ENCODE data around the gene MAP1B. TPM values are rescaled to one million over a fixed set of nuclear protein-coding genes. Genes with fewer than 3 reads are reported as not detected.

The MAP1B gene
- total and polyA plus RNA-seq, 10 of the 15 experiments (the other 5 are each of a cell fraction or from before 2014, with no cell fraction given) = 0.02 to 0.81 (median 0.06) TPM; not detected in 1

DNA sequence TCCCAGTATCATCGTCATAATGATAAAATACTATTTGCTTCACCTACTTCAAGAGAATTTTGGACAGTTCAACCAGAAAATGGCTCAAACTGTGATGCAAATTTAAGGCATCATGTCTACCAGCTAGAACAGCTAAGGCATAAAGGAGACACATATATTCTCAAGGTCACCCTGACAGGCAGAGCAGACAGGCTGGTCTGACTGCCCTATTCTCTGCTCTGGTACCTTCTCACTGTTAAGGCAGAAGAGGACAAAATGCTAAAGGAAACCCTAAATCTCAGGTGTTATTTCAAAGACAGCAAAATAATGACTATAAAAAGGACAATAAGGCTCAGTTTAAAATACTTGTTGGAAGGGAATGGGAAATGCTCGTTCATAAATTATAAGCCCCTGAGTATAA, 125.6 kb downstream of the MAP1B start (continued):
- TF ChIP-seq SMC3 (IDR thresholded peaks at IDR 0.05; ENCODE audit: borderline replicate concordance, low read length) (no peak), TCF3 (IDR thresholded peaks at IDR 0.05; ENCODE audit: borderline replicate concordance, insufficient read depth, low read depth, low read length) (no peak), FOXK2 (IDR thresholded peaks at IDR 0.05) (no peak)

- peaks cover 32% of the 10 kb centered on the region for H3K4me1 ChIP-seq (ENCODE audit: control insufficient read depth, insufficient read depth, low read length)
- H3K36me3 ChIP-seq (ENCODE audit: control insufficient read depth in 2 of 2, insufficient read depth in 2 of 2, low read length in 1 of 2) = peaks cover 9 to 38% of the 10 kb centered on the region in 2 experiments
- no peak overlapping the region for H2AFZ ChIP-seq (ENCODE audit: control insufficient read depth, low read depth, low read length)
- WGBS (ENCODE audit: insufficient coverage, insufficient replicate concordance, low lambda C conversion rate, missing lambda C conversion rate) = 50% methylated on average over 1 of the region's 1 CpG
- no peak overlapping the region; the same call in 1 of the 2 replicates for H3K27ac ChIP-seq (ENCODE audit: control insufficient read depth, insufficient read depth)
- ChIA-PET SMC1A (ENCODE audit: uncharacterized antibody, unreplicated experiment) (interaction anchor here (0.5 to 2.3 kb wide), 12 partner anchors 9 to 1681 kb away, joined by 3 to 13 read pairs (median 4); no protein-coding TSS in a partner anchor), RAD21 (ENCODE audit: unreplicated experiment) (interaction anchor here (0.8 to 5.0 kb wide), 8 partner anchors 12 to 75 kb away, joined by 3 to 31 read pairs (median 6); no protein-coding TSS in a partner anchor), CTCF (interaction anchor here (0.7 to 3.0 kb wide), 9 partner anchors 8 to 72 kb away, joined by 3 to 19 read pairs (median 4); no protein-coding TSS in a partner anchor), POLR2A (interaction anchor here (0.6 to 1.6 kb wide), 6 partner anchors 63 to 72 kb away, joined by 3 to 10 read pairs (median 3); no protein-coding TSS in a partner anchor)
- in situ Hi-C loops (cut with MboI) (no loop called here), intact Hi-C loops (cut with micrococcal nuclease; ENCODE audit: unreplicated experiment) (loop anchor here (5.0 kb wide), 1 partner anchor 73 kb away; no protein-coding TSS in a partner anchor)
- H4K20me1 ChIP-seq (ENCODE audit: control insufficient read depth, insufficient read depth) = no peaks in the 10 kb centered on the region
- no peaks in the 10 kb centered on the region for H3K9me3 ChIP-seq (replicated peaks; ENCODE audit: control insufficient read depth, insufficient read depth, low read length)
- no peaks in the 10 kb centered on the region; the same call in 1 of the 2 replicates for H3K79me2 ChIP-seq (ENCODE audit: control insufficient read depth, insufficient read depth, low read length)
- no TSS peak for BruUV-seq (replicated peaks)
- no peak overlapping the region for H3K9ac ChIP-seq (ENCODE audit: control insufficient read depth, insufficient read depth, low read length)
- DNase-seq (ENCODE audit: low read depth, low spot score) (no peak), ATAC-seq (no peak; the same call in 2 of the 3 replicates), FAIRE-seq (no peak)
- H3K4me2 ChIP-seq (ENCODE audit: control insufficient read depth, insufficient read depth) = no peak overlapping the region
- no peaks in the 10 kb centered on the region for H3K27me3 ChIP-seq (replicated peaks in 1 of 2; ENCODE audit: control insufficient read depth in 2 of 2, insufficient read depth in 2 of 2, low read length in 1 of 2)
- no peak for TF ChIP-seq ZBTB4 (CRISPR knock-in tag; IDR thresholded peaks at IDR 0.05)
- TF ChIP-seq EED (IDR thresholded peaks at IDR 0.05; ENCODE audit: low read depth) = no peak
- no peak for TF ChIP-seq SP1 (IDR thresholded peaks at IDR 0.05; ENCODE audit: low read depth, low read length)
- TF ChIP-seq, protein P1, sequence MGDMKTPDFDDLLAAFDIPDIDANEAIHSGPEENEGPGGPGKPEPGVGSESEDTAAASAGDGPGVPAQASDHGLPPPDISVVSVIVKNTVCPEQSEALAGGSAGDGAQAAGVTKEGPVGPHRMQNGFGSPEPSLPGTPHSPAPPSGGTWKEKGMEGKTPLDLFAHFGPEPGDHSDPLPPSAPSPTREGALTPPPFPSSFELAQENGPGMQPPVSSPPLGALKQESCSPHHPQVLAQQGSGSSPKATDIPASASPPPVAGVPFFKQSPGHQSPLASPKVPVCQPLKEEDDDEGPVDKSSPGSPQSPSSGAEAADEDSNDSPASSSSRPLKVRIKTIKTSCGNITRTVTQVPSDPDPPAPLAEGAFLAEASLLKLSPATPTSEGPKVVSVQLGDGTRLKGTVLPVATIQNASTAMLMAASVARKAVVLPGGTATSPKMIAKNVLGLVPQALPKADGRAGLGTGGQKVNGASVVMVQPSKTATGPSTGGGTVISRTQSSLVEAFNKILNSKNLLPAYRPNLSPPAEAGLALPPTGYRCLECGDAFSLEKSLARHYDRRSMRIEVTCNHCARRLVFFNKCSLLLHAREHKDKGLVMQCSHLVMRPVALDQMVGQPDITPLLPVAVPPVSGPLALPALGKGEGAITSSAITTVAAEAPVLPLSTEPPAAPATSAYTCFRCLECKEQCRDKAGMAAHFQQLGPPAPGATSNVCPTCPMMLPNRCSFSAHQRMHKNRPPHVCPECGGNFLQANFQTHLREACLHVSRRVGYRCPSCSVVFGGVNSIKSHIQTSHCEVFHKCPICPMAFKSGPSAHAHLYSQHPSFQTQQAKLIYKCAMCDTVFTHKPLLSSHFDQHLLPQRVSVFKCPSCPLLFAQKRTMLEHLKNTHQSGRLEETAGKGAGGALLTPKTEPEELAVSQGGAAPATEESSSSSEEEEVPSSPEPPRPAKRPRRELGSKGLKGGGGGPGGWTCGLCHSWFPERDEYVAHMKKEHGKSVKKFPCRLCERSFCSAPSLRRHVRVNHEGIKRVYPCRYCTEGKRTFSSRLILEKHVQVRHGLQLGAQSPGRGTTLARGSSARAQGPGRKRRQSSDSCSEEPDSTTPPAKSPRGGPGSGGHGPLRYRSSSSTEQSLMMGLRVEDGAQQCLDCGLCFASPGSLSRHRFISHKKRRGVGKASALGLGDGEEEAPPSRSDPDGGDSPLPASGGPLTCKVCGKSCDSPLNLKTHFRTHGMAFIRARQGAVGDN (IDR thresholded peaks at IDR 0.05) = no peak
- no peak for TF ChIP-seq ETV6 (conservative IDR thresholded peaks at IDR 0.05 in 1 of 2, IDR thresholded peaks at IDR 0.05 in 1 of 2; ENCODE audit: borderline replicate concordance in 1 of 2, low read depth in 1 of 2)
- TF ChIP-seq NBN (IDR thresholded peaks at IDR 0.05) = no peak
- no peak for TF ChIP-seq MTA3 (IDR thresholded peaks at IDR 0.05; ENCODE audit: borderline replicate concordance, low read length)
- no peak overlapping the region for H3K4me3 ChIP-seq
Measured at GRCh38 chr5:72233835-72234234, 126.6 kb downstream of the MAP1B start.

Data from GM12878 (cell line).